HepG2 (cell line): ENCODE data around the gene GTF2F2. TPM values are rescaled to one million over a fixed set of nuclear protein-coding genes. Genes with fewer than 3 reads are reported as not detected.

Experiments used
- HOXA3 ChIP-seq: sonication (generic); formaldehyde crosslinking; IDR thresholded peaks from 2 replicates; pipeline ENCODE4 v1.5.0; 2020; ENCODE audit warnings: missing genetic modification reagents
- PAWR ChIP-seq: sonication (generic); formaldehyde crosslinking; IDR thresholded peaks from 2 replicates; pipeline ENCODE4 v1.4.0; 2020; ENCODE audit warnings: missing genetic modification reagents, mild to moderate bottlenecking, borderline replicate concordance
- PHF21A ChIP-seq: sonication (generic); formaldehyde crosslinking; IDR thresholded peaks from 2 replicates; pipeline ENCODE4 v1.5.0; 2020; ENCODE audit warnings: mild to moderate bottlenecking, missing genetic modification reagents
- SATB2 ChIP-seq: sonication (generic); formaldehyde crosslinking; IDR thresholded peaks from 2 replicates; pipeline ENCODE4 v1.5.0; 2020; ENCODE audit warnings: missing genetic modification reagents
- SNAPC5 ChIP-seq: sonication (generic); formaldehyde crosslinking; IDR thresholded peaks from 2 replicates; pipeline ENCODE4 v1.8.1; 2023; ENCODE audit warnings: mild to moderate bottlenecking, missing genetic modification reagents, borderline replicate concordance
- ZNF512 ChIP-seq: sonication (generic); formaldehyde crosslinking; IDR thresholded peaks from 2 replicates; pipeline ENCODE4 v1.4.0; 2020; ENCODE audit warnings: mild to moderate bottlenecking, missing genetic modification reagents
- ZNF639 ChIP-seq: conservative IDR thresholded peaks from 2 replicates; pipeline ENCODE4 v1.6.1; 2018; ENCODE audit warnings: missing genetic modification reagents
- ZNF782 ChIP-seq: sonication (generic); formaldehyde crosslinking; IDR thresholded peaks from 2 replicates; pipeline ENCODE4 v1.4.0; 2020; ENCODE audit warnings: missing genetic modification reagents, mild to moderate bottlenecking, borderline replicate concordance
- ZNF841 ChIP-seq: sonication (generic); formaldehyde crosslinking; IDR thresholded peaks from 2 replicates; pipeline ENCODE4 v1.8.1; 2023; ENCODE audit warnings: missing genetic modification reagents, borderline replicate concordance
- ZNF883 ChIP-seq: sonication (generic); formaldehyde crosslinking; IDR thresholded peaks from 2 replicates; pipeline ENCODE4 v1.5.1; 2020; ENCODE audit warnings: mild to moderate bottlenecking, missing genetic modification reagents; ENCODE audit errors: not compliant biosample characterization
- polyA plus RNA-seq, 8 experiments: library from polyadenylated mRNA; depleted of rRNA in 3 of 8; stranded (reverse) in 7 of 8; unstranded in 1 of 8; fragments of >200 nt; fragmentation: Illumina TruSeq in 4 of 8; extraction: Trizol in 4 of 8; gene quantifications; 2 replicates each; pipeline versions ENCODE4 v1.2.1 to v1.2.3, GENCODE V29; 2011 to 2016; ENCODE audit warnings: low read depth in 4 of 8, missing spikeins in 1 of 8, mixed read lengths in 1 of 8; ENCODE audit not compliant: insufficient read depth in 1 of 8
- total RNA-seq, 5 experiments: library from RNA; depleted of rRNA; stranded (reverse); fragments of >200 nt; fragmentation: Illumina TruSeq; extraction: Trizol; gene quantifications; 2 replicates each; pipeline ENCODE4 v1.2.3, GENCODE V29; 2016; ENCODE audit warnings: low read depth in 1 of 5

GTF2F2 gene
- total and polyA plus RNA-seq, 2 of the 13 experiments (the other 11 are each of a cell fraction or from before 2014, with no cell fraction given) = 10.6 to 32.8 TPM

- TF ChIP-seq SNAPC5 (CRISPR knock-in tag) (no peak), PAWR (CRISPR knock-in tag) (no peak), SATB2 (CRISPR knock-in tag) (no peak), ZNF883 (CRISPR knock-in tag) (no peak), PHF21A (CRISPR knock-in tag) (no peak), ZNF841 (CRISPR knock-in tag) (no peak), HOXA3 (CRISPR knock-in tag) (no peak), ZNF512 (CRISPR knock-in tag) (no peak), ZNF782 (CRISPR knock-in tag) (no peak), ZNF639 (CRISPR knock-in tag) (no peak)
Measured at GRCh38 chr13:45092663-45093062, 27.6 kb upstream of the GTF2F2 start (continued).
